HG03575 (cell line): ENCODE data around the gene SMIM29.

Experiments
- ATAC-seq: cut with Tn5 transposase; IDR thresholded peaks from one replicate; pipeline ENCODE4 v1.9.1; 2021; ENCODE audit not compliant: unreplicated experiment, insufficient number of reproducible peaks, low FRiP score; ENCODE audit errors: extremely low read depth

The SMIM29 gene

GRCh38 chr6:34231566-34232336 lies 17.1 kb downstream of the SMIM29 start:
- ATAC-seq: no peak

DNA sequence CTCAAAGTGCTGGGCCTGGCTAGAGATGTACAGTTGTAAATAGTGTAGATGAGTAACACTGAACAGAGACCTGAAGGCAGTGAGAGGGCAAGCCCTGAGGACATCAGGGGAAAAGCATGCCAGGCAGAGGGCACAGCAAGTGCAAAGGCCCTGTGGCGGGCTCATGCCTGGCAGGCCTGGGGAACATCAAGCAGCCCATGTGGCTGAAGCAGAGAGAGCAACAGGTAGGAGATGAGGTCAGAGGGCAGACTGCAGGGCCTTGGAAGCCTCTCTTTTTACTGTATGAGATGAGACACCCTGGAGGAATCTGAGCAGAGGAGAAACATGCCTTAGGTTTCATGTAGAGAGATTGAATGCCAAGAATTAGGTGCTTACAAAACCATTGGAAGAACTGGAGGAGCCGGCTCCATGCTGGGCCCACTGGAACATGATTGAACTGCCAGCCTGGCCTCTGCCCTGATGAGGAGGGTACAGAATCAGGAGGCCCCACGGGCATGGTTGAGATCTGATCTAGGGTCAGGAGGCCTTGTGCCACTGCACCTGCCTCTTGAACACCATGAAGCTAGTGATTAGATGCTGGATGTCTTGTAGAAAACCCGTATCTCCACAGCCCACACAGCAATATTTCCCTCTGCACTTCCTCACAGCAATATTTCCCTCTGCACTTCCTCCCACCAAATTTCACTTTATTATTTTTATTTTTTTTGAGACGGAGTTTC lies 18.0 kb downstream of the SMIM29 start:
- ATAC-seq: no peak

DNA sequence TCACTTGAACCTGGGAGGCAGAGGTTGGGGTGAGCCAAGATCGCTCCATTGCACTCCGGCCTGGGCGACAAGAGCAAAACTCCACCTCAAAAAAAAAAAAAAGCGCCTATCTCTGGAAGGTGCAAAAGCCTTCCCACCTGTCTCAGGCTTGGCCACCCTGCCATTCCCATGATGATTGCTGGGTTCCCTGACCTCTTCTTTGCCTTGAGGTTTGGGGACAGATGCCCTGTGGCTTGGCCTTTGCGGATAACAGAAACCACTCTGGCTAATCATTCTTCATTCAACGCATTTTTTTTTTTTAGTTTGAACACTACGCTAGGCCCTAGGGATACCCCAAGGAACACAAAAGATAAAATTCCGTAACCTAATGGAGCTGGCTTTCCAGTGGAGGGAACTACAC lies 18.9 kb downstream of the SMIM29 start:
- ATAC-seq: no peak

DNA sequence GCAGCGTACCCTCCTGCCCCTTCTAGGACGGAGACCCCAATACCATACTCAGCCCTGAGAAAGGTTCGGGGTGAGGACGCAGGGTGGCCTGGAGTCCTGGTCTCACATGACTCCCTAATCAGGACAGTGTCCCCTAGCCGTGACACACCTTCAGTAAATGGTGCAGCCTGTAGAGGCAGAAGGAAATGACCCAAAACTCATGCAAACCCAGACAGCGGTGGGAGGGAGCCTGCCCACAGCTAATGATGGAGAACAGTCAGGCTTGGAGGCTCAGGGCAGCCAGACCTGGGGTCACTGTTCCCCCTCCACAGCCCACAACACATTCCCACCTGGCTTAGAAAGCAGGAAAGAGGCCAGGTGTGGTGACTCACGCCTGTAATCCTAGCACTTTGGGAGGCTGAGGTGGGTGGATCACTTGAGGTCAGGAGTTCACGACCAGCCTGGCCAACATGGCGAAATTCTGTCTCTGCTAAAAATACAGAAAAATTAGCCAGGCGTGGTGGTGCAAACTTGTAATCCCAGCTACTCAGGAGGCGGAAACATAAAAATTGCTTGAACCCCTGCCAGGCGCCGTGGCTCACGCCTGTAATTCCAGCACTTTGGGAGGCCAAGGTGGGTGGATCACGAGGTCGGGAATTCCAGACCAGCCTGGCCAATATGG lies 20.9 kb downstream of the SMIM29 start:
- ATAC-seq: no peak

DNA sequence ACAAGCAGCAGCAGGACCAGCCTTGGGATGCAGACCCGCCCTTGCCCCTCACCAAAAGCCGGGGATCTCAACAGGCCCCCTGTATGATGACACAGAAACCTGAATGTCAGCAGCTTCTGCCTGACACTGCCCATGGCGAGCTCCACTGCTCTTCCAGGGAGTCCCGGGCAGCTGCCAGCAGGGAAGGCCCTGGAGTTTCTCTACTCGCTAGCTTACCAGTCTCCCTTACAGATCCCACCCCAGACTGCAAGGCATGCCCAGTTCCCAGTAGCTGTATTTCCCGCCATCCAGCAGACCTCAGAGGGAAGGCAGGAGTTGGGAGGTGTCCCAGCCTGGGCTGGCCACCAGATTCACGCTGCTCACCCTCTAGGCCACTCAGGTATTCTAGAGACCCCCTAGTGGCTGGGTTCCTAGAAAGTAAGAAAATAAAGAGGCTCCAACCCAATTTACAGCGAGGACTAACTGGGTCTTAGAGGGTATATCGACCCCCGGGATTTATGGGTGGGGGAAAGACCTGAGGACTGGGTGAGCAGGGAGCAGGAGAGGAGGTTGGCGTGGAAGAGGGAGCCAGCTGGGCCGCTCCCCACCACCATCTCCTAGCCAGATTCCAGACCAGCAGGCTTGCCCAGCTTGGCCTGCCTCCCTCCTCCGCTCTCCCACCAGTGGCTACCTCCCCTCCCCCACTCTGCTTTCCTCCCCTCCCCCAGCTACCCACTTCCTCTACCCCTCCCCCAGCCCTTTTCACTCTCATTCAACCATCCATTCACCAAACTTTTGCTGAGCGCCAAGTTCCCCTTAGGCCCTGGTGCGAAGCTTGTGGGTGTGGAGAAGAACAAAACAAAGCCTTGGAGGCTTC lies 21.8 kb downstream of the SMIM29 start:
- no peak for ATAC-seq

DNA sequence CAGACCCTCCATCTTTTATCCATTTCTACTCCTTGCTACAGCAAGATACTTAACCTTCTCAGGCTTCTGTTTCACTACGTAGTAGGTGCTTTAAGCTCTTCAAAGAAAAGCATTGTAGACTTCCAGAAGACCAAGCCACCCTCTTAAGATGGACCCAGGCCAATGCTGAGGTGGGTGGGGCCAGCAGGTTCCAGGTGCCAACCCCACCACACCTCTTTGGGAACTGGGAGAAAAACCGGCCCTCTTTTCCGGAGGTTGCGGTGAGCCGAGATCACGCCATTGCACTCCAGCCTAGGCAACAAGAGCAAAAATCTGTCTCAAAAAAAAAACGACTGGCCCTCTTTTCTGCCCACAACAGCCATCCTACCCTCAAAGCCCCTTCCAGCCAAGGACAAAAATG lies 22.7 kb downstream of the SMIM29 start:
- ATAC-seq: no peak

DNA sequence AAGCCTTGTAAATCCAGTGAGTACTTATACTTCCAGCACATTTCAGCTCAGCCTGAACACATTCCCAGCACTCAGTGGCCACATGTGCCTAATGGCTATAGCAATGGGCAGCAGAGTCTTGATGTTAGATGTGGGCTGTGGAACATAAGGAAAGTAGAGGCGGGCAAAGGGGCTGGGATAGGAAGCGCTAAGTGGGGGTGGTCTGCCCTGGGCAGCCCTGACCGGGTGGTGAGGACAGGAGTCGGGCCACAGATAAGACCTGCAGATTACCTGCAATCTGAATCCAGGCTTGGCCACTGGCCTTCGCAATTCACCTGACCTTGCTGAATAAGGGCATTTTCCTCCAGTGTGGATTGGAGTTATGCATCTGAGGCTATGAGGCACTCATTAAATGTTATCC lies 23.3 kb downstream of the SMIM29 start:
- ATAC-seq: no peak

- peak; percentile 53 for ATAC-seq
These were observed 24.6 kb downstream of the SMIM29 start for GRCh38 chr6:34223956-34224940.

DNA sequence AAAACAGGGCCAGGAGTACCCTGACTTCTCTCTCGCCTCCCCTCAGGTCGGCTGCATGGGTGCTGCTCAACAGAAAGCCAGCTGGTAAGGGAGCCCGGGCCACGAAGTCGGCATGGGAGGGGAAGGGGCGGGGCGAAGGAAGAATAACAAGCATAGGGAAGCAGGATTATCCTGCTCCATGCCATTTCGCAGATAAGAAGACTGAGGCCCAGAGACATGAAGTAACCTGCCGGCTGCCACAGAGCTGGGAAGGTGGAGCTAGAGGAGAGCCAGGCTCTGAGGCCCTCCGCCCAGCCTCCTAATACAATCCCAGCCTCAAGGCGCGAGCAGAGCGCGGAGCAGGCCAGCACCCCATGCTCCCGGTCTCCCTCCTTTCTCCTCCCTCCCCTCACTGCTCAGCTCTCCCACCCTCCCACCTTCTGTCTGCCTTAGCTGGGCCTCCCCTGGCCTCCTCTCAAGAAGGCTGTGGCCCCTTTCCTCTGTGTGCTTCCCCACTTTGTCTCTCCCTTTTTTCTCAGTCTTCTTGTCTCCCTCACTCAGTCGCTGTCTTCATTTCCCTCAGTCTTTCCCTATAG lies 25.3 kb downstream of the SMIM29 start:
- no peak for ATAC-seq

GRCh38 chr6:34218691-34219090 lies 30.1 kb downstream of the SMIM29 start:
- no peak for ATAC-seq

DNA sequence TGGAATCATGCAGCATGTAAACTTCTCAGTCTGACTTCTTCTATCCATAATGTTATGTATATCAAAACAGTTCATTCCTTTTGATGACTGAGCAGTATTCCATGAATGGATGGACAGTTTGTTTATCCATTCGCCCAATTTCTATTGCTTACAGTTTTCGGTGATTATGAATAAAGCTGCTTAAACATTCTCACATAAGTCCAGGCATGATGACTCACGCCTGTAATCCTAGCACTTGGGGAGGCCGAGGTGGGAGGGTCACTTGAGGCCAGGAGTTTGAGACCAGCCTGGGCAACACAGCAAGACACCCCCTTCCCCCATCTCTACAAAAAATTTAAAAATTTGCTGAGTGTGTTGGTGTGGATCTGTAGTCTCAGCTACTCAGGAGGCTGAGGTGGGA lies 35.0 kb downstream of the SMIM29 start:
- no peak for ATAC-seq

DNA sequence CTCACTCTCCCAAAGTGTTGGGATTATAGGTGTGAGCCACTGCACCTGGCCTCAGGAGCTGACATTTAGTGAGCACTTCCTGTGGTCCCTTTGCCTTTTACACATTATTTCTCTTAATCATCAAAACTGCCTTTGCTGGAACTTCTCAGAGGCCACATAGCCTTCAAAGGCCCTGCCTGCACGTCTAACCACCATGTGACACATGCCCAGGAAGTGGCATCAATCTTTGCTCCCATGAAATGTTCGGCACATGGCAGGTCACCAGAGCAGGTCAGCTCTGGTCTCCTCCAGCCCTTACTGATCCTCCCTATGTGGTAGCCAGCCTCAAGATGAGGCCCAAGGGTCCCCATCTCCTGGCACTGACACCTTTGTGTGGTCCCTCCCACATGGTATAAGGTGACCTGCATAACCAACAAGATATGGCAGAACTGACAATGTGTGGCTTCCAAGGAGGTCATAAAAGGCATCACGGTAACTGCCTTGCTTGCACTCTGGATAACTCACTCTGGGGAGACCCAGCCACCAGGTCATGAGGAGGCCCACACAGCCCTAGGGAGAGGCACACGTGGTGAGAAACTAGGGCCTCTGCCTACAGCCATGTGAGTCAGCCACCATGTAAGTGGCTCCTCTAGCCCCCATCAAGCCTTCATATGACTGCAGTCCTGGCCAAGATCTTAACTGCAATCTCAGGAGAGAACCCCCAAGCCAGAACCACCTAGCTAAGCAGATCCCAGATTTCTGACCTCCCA lies 40.9 kb downstream of the SMIM29 start:
- no peak for ATAC-seq

- no peak for ATAC-seq
These were observed 42.1 kb downstream of the SMIM29 start for GRCh38 chr6:34206726-34207125.

DNA sequence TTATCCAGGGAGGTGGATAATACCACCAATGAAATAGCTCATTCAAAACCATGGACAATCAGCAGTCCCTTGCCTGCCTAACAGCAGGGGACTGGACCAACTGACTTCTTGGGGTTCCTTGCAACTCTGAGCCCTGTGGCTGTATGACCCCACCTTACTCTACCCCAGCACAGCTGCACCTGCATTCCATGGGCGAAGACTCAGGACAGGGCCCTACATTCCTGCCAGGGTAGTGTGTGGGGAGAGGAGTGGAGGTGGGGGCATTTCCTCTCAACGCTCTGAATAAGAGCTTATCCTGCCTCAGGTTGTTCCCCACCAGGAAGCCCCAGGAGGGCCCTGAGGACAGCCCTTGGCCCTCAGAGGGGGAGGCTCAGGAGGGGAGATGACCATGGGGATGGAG lies 42.9 kb downstream of the SMIM29 start:
- ATAC-seq: no peak

- ATAC-seq: no peak
These were observed 43.3 kb downstream of the SMIM29 start for GRCh38 chr6:34205466-34205865.

DNA sequence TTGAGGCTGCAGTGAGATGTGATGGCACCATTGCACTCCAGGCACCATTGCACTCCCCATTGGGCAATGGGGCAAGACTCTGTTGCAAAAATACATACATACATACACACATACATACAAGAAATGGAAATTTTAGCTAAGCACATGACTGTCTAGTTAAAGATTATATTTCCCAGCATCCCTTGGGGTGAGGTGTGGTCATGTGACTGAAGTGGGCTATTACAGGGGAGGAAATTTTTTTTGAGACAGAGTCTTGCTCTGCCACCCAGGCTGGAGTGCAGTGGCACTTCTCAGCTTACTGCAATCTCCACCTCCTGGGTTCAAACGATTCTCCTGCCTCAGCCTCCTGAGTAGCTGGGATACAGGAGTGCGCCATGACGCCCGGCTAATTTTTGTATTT lies 44.1 kb downstream of the SMIM29 start:
- no peak for ATAC-seq
